H1 (cell line): ENCODE data around the gene ABHD16B. TPM values are rescaled to one million over a fixed set of nuclear protein-coding genes. Genes with fewer than 3 reads are reported as not detected.

Experiments used
- ASH2L ChIP-seq: fragments of 200-600, 300-600 bp; sonication (generic); IDR thresholded peaks from one replicate; pipeline ENCODE4 v1.7.1; 2017; ENCODE audit warnings: low read length
- BACH1 ChIP-seq: IDR thresholded peaks from 2 replicates; pipeline ENCODE4 v1.6.1; 2012; ENCODE audit warnings: low read length, improper control_type of control experiment
- BRCA1 ChIP-seq: IDR thresholded peaks from 2 replicates; pipeline ENCODE4 v1.6.1; 2012; ENCODE audit warnings: low read depth, low read length, improper control_type of control experiment
- KDM5A ChIP-seq: fragments of 200-600 bp; IDR thresholded peaks from 2 replicates; pipeline ENCODE4 v1.7.1; 2012; ENCODE audit warnings: mild to moderate bottlenecking, low read length, inconsistent platforms, mixed read lengths
- PHF8 ChIP-seq: fragments of 200-600 bp; sonication (generic); conservative IDR thresholded peaks from 2 replicates; pipeline ENCODE4 v1.7.1; 2012; ENCODE audit warnings: low read depth, mild to moderate bottlenecking, inconsistent platforms, low read length, moderate library complexity
- TEAD4 ChIP-seq: IDR thresholded peaks from 2 replicates; pipeline ENCODE4 v1.6.1; 2012; ENCODE audit warnings: low read depth, low read length, inconsistent platforms, mixed read lengths
- polyA plus RNA-seq, 7 experiments: library from polyadenylated mRNA; depleted of rRNA in 3 of 7; stranded (reverse) in 5 of 7; unstranded in 2 of 7; fragments of >200 nt in 5 of 7; fragments of 200-250 nt in 2 of 7; gene quantifications; 1 replicate in 5 of 7; 2 replicates in 1 of 7; 4 replicates in 1 of 7; pipeline versions ENCODE4 v1.2.1 to v1.2.3, GENCODE V29; 2011 to 2013; ENCODE audit warnings: missing spikeins in 2 of 7, mixed read lengths in 2 of 7
- total RNA-seq: library from RNA; stranded (reverse); fragmentation: NEBNext Ultra II Directional; extraction: Animal tissue kit (Norgen Biotek cat#: 25700); gene quantifications from 2 replicates; pipeline ENCODE4 v1.2.1, GENCODE V29; 2021
- TF ChIP-seq, protein P1 (sequence below): fragments of 300-600 bp; sonication (generic); IDR thresholded peaks from 2 replicates; pipeline ENCODE4 v1.7.1; 2012; ENCODE audit warnings: low read length, moderate library complexity, mild to moderate bottlenecking, inconsistent platforms; ENCODE audit not compliant: insufficient replicate concordance
- TF ChIP-seq, protein P2 (sequence below): IDR thresholded peaks from 2 replicates; pipeline ENCODE4 v1.6.1; 2012; ENCODE audit warnings: inconsistent platforms
- TF ChIP-seq, protein P3 (sequence below): IDR thresholded peaks from 2 replicates; pipeline ENCODE4 v1.6.1; 2011; ENCODE audit warnings: low read depth, mild to moderate bottlenecking, low read length; ENCODE audit not compliant: insufficient read depth

ABHD16B gene
- total and polyA plus RNA-seq, 2 of the 8 experiments (the other 6 are each of a cell fraction or from before 2014, with no cell fraction given): not detected

GRCh38 chr20:63876489-63877036, 15.3 kb downstream of the ABHD16B start (continued):
- TF ChIP-seq, protein P1, sequence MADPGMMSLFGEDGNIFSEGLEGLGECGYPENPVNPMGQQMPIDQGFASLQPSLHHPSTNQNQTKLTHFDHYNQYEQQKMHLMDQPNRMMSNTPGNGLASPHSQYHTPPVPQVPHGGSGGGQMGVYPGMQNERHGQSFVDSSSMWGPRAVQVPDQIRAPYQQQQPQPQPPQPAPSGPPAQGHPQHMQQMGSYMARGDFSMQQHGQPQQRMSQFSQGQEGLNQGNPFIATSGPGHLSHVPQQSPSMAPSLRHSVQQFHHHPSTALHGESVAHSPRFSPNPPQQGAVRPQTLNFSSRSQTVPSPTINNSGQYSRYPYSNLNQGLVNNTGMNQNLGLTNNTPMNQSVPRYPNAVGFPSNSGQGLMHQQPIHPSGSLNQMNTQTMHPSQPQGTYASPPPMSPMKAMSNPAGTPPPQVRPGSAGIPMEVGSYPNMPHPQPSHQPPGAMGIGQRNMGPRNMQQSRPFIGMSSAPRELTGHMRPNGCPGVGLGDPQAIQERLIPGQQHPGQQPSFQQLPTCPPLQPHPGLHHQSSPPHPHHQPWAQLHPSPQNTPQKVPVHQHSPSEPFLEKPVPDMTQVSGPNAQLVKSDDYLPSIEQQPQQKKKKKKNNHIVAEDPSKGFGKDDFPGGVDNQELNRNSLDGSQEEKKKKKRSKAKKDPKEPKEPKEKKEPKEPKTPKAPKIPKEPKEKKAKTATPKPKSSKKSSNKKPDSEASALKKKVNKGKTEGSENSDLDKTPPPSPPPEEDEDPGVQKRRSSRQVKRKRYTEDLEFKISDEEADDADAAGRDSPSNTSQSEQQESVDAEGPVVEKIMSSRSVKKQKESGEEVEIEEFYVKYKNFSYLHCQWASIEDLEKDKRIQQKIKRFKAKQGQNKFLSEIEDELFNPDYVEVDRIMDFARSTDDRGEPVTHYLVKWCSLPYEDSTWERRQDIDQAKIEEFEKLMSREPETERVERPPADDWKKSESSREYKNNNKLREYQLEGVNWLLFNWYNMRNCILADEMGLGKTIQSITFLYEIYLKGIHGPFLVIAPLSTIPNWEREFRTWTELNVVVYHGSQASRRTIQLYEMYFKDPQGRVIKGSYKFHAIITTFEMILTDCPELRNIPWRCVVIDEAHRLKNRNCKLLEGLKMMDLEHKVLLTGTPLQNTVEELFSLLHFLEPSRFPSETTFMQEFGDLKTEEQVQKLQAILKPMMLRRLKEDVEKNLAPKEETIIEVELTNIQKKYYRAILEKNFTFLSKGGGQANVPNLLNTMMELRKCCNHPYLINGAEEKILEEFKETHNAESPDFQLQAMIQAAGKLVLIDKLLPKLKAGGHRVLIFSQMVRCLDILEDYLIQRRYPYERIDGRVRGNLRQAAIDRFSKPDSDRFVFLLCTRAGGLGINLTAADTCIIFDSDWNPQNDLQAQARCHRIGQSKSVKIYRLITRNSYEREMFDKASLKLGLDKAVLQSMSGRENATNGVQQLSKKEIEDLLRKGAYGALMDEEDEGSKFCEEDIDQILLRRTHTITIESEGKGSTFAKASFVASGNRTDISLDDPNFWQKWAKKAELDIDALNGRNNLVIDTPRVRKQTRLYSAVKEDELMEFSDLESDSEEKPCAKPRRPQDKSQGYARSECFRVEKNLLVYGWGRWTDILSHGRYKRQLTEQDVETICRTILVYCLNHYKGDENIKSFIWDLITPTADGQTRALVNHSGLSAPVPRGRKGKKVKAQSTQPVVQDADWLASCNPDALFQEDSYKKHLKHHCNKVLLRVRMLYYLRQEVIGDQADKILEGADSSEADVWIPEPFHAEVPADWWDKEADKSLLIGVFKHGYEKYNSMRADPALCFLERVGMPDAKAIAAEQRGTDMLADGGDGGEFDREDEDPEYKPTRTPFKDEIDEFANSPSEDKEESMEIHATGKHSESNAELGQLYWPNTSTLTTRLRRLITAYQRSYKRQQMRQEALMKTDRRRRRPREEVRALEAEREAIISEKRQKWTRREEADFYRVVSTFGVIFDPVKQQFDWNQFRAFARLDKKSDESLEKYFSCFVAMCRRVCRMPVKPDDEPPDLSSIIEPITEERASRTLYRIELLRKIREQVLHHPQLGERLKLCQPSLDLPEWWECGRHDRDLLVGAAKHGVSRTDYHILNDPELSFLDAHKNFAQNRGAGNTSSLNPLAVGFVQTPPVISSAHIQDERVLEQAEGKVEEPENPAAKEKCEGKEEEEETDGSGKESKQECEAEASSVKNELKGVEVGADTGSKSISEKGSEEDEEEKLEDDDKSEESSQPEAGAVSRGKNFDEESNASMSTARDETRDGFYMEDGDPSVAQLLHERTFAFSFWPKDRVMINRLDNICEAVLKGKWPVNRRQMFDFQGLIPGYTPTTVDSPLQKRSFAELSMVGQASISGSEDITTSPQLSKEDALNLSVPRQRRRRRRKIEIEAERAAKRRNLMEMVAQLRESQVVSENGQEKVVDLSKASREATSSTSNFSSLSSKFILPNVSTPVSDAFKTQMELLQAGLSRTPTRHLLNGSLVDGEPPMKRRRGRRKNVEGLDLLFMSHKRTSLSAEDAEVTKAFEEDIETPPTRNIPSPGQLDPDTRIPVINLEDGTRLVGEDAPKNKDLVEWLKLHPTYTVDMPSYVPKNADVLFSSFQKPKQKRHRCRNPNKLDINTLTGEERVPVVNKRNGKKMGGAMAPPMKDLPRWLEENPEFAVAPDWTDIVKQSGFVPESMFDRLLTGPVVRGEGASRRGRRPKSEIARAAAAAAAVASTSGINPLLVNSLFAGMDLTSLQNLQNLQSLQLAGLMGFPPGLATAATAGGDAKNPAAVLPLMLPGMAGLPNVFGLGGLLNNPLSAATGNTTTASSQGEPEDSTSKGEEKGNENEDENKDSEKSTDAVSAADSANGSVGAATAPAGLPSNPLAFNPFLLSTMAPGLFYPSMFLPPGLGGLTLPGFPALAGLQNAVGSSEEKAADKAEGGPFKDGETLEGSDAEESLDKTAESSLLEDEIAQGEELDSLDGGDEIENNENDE: no peak
- TF ChIP-seq, protein P2, sequence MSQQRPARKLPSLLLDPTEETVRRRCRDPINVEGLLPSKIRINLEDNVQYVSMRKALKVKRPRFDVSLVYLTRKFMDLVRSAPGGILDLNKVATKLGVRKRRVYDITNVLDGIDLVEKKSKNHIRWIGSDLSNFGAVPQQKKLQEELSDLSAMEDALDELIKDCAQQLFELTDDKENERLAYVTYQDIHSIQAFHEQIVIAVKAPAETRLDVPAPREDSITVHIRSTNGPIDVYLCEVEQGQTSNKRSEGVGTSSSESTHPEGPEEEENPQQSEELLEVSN: no peak
- TF ChIP-seq TEAD4 (no peak), ASH2L (no peak), BRCA1 (no peak), BACH1 (no peak), KDM5A (no peak), PHF8 (no peak)
- TF ChIP-seq, protein P3, sequence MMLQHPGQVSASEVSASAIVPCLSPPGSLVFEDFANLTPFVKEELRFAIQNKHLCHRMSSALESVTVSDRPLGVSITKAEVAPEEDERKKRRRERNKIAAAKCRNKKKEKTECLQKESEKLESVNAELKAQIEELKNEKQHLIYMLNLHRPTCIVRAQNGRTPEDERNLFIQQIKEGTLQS: no peak
